ENCODE data around the gene ERC2. TPM values are rescaled to one million over a fixed set of nuclear protein-coding genes. Genes with fewer than 3 reads are reported as not detected.

ERC2 gene
- total RNA-seq, 2 donors from 2014 or later: 16.1 to 22.8 TPM

DNA sequence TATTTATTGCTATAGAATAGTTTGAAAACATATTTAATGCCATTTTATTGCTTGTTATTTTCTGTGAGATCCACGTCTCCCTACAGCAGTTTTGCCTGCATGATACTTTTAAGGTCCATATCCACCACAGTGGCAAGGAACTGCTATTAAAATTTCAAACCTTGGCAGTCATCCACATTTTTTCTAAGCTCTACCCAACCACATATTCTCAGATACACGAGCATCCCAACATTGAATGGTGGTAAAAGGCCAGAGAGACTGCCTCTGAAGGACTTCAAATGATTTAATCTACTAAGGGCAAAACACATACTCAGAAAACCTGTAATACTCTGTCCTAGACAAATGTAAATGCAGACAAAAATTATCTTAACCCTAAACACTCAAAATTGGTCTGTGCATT is 173.1 kb downstream of the ERC2 start:
- TF ChIP-seq, protein P1, sequence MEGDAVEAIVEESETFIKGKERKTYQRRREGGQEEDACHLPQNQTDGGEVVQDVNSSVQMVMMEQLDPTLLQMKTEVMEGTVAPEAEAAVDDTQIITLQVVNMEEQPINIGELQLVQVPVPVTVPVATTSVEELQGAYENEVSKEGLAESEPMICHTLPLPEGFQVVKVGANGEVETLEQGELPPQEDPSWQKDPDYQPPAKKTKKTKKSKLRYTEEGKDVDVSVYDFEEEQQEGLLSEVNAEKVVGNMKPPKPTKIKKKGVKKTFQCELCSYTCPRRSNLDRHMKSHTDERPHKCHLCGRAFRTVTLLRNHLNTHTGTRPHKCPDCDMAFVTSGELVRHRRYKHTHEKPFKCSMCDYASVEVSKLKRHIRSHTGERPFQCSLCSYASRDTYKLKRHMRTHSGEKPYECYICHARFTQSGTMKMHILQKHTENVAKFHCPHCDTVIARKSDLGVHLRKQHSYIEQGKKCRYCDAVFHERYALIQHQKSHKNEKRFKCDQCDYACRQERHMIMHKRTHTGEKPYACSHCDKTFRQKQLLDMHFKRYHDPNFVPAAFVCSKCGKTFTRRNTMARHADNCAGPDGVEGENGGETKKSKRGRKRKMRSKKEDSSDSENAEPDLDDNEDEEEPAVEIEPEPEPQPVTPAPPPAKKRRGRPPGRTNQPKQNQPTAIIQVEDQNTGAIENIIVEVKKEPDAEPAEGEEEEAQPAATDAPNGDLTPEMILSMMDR (conservative IDR thresholded peaks at IDR 0.05): no peak
- no peak overlapping the region for H3K4me3 ChIP-seq (ENCODE audit: low read length)
- no peaks in the 10 kb centered on the region for H3K36me3 ChIP-seq (ENCODE audit: control insufficient read depth, insufficient read depth, low read length)
- Mint-ChIP-seq H3K27me3 (ENCODE audit: insufficient read depth) (no peaks in the 10 kb centered on the region), H3K36me3 (ENCODE audit: low read depth) (peaks cover 13% of the 10 kb centered on the region), H3K27ac (no peak overlapping the region), H3K9me3 (no peaks in the 10 kb centered on the region), H3K4me1 (peaks cover 9% of the 10 kb centered on the region), H3K4me3 (no peak overlapping the region)
- peaks cover 4% of the 10 kb centered on the region for H3K9me3 ChIP-seq (ENCODE audit: control insufficient read depth, low read length)
- H3K9ac ChIP-seq (ENCODE audit: extremely low read depth, low read length, poor library complexity, severe bottlenecking): no peak overlapping the region
- no peaks in the 10 kb centered on the region for H3K27me3 ChIP-seq (ENCODE audit: control insufficient read depth, insufficient read depth, low read length, poor library complexity, severe bottlenecking)
- 92 to 100% methylated on average over 2 of the region's 2 CpGs for WGBS, 2 experiments (ENCODE audit: insufficient coverage in 1 of 2, insufficient read length in 1 of 2)
- H3K4me1 ChIP-seq (ENCODE audit: control insufficient read depth, insufficient read depth, low read length): no peaks in the 10 kb centered on the region
- DNase-seq: no peak
- no peak overlapping the region for H3K27ac ChIP-seq (ENCODE audit: low read depth, low read length)

DNA sequence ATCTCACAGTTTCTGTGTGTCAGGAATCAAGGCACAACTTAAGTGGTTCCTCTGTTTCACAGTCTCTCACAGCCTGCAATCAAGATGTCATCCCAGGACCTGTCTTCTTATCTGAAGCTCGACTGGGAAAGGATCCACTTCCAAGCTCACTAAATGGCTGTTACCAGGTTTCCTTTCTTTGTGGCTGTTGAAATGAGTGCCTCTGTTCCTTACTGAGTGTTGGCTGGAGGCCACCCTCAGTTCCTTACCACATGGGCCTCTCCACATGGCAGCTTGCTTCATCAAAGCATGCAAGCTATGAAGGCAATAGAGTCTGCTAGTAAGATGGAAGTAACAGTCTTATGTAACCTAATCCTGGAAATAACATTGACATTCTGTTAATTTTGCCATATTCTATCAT is 174.0 kb downstream of the ERC2 start:
- Mint-ChIP-seq H3K9me3 (no peaks in the 10 kb centered on the region), H3K4me3 (no peak overlapping the region), H3K4me1 (peaks cover 9% of the 10 kb centered on the region), H3K36me3 (ENCODE audit: low read depth) (peaks cover 12% of the 10 kb centered on the region), H3K27me3 (ENCODE audit: insufficient read depth) (no peaks in the 10 kb centered on the region), H3K27ac (no peak overlapping the region)
- H3K4me1 ChIP-seq (ENCODE audit: control insufficient read depth, insufficient read depth, low read length): no peaks in the 10 kb centered on the region
- TF ChIP-seq, protein P1 (conservative IDR thresholded peaks at IDR 0.05): no peak
- no peak overlapping the region for H3K4me3 ChIP-seq (ENCODE audit: low read length)
- 88 to 100% methylated on average over 1 of the region's 1 CpG for WGBS, 2 experiments (ENCODE audit: insufficient coverage in 1 of 2, insufficient read length in 1 of 2)
- H3K27ac ChIP-seq (ENCODE audit: low read depth, low read length): no peak overlapping the region
- DNase-seq: no peak
- peaks cover 4% of the 10 kb centered on the region for H3K9me3 ChIP-seq (ENCODE audit: control insufficient read depth, low read length)
- H3K27me3 ChIP-seq (ENCODE audit: control insufficient read depth, insufficient read depth, low read length, poor library complexity, severe bottlenecking): no peaks in the 10 kb centered on the region
- H3K36me3 ChIP-seq (ENCODE audit: control insufficient read depth, insufficient read depth, low read length): no peaks in the 10 kb centered on the region
- H3K9ac ChIP-seq (ENCODE audit: extremely low read depth, low read length, poor library complexity, severe bottlenecking): no peak overlapping the region

DNA sequence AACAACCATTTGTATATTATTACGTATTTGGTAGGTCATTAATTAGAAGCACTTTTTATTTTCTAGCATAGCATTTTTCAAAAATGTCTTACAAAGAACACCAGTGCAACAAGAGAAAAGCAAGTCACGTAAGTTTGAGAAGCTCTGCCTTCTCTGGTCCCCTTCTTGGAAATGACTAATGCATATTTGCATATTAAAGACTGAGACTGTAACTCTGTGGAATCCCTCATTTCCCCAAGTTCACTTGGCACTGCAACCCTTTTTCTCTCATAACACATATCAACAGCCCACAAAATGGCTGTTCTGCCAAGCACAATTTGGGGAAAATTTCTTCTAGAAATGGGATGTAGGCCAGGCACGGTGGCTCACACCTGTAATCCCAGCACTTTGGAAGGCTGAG is 176.3 kb downstream of the ERC2 start:
- WGBS, 2 experiments (ENCODE audit: insufficient coverage in 1 of 2, insufficient read length in 1 of 2): 90 to 98% methylated on average over 2 to 3 of the region's 3 CpGs
- no peaks in the 10 kb centered on the region for H3K4me1 ChIP-seq (ENCODE audit: control insufficient read depth, insufficient read depth, low read length)
- TF ChIP-seq, protein P1 (conservative IDR thresholded peaks at IDR 0.05): no peak
- H3K4me3 Mint-ChIP-seq: no peak overlapping the region
- H3K36me3 Mint-ChIP-seq (ENCODE audit: low read depth): peaks cover 12% of the 10 kb centered on the region
- no peak overlapping the region for H3K9ac ChIP-seq (ENCODE audit: extremely low read depth, low read length, poor library complexity, severe bottlenecking)
- no peak for DNase-seq
- no peaks in the 10 kb centered on the region for H3K9me3 ChIP-seq (ENCODE audit: control insufficient read depth, low read length)
- peaks cover 17% of the 10 kb centered on the region for H3K4me1 Mint-ChIP-seq
- H3K4me3 ChIP-seq (ENCODE audit: low read length): no peak overlapping the region
- no peaks in the 10 kb centered on the region for H3K9me3 Mint-ChIP-seq
- no peak overlapping the region for H3K27ac Mint-ChIP-seq
- H3K27me3 ChIP-seq (ENCODE audit: control insufficient read depth, insufficient read depth, low read length, poor library complexity, severe bottlenecking): no peaks in the 10 kb centered on the region
- no peaks in the 10 kb centered on the region for H3K27me3 Mint-ChIP-seq (ENCODE audit: insufficient read depth)
- no peak overlapping the region for H3K27ac ChIP-seq (ENCODE audit: low read depth, low read length)
- H3K36me3 ChIP-seq (ENCODE audit: control insufficient read depth, insufficient read depth, low read length): no peaks in the 10 kb centered on the region
